Adipocyte (in vitro differentiated cells): Measurements from ENCODE around the gene PKD1.

Source experiments
- DNase-seq: peaks from one replicate; pipeline ENCODE4 v3.0.0-alpha.2; 2015; ENCODE audit warnings: low read depth
- H3K27me3 ChIP-seq: replicated peaks from 2 replicates; pipeline ENCODE4 v1.7.0; 2013; ENCODE audit warnings: mild to moderate bottlenecking, low read length, moderate library complexity; ENCODE audit not compliant: control insufficient read depth, insufficient read depth
- H3K36me3 ChIP-seq: 2 replicates; pipeline ENCODE4 v1.7.0; 2013; ENCODE audit warnings: low read length, mild to moderate bottlenecking, moderate library complexity; ENCODE audit not compliant: control insufficient read depth, insufficient read depth, severe bottlenecking
- H3K4me1 ChIP-seq: 2 replicates; pipeline ENCODE4 v1.7.0; 2013; ENCODE audit warnings: mild to moderate bottlenecking, low read length, moderate library complexity; ENCODE audit not compliant: control insufficient read depth, insufficient read depth
- H3K4me3 ChIP-seq: 2 replicates; pipeline ENCODE4 v1.7.0; 2013; ENCODE audit warnings: mild to moderate bottlenecking, low read length, moderate library complexity
- H3K9ac ChIP-seq: 2 replicates; pipeline ENCODE4 v1.7.0; 2013; ENCODE audit warnings: mild to moderate bottlenecking, low read length, moderate library complexity
- H3K9me3 ChIP-seq: 2 replicates; pipeline ENCODE4 v1.7.0; 2013; ENCODE audit warnings: mild to moderate bottlenecking, low read length, moderate library complexity; ENCODE audit not compliant: control insufficient read depth

The PKD1 gene

DNA sequence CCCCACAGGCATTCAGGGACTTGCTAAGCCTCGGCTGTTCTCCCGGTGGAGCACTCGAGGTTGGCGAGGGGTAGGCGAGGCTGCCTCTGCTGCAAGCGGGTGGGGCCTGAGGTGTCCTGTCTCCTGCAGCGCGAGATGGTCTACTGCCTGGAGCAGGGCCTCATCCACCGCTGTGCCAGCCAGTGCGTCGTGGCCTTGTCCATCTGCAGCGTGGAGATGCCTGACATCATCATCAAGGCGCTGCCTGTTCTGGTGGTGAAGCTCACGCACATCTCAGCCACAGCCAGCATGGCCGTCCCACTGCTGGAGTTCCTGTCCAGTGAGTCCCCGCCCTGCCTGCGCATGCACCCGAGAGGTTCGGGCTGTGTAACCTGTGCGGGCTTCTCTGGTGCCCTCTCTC, 61.6 kb downstream of the PKD1 start:
- no peaks in the 10 kb centered on the region for H3K9me3 ChIP-seq
- H3K9ac ChIP-seq: no peak overlapping the region
- no peaks in the 10 kb centered on the region for H3K27me3 ChIP-seq
- H3K36me3 ChIP-seq: peaks cover 76% of the 10 kb centered on the region
- DNase-seq: no peak
- H3K4me1 ChIP-seq: no peaks in the 10 kb centered on the region
- H3K4me3 ChIP-seq: no peak overlapping the region

DNA sequence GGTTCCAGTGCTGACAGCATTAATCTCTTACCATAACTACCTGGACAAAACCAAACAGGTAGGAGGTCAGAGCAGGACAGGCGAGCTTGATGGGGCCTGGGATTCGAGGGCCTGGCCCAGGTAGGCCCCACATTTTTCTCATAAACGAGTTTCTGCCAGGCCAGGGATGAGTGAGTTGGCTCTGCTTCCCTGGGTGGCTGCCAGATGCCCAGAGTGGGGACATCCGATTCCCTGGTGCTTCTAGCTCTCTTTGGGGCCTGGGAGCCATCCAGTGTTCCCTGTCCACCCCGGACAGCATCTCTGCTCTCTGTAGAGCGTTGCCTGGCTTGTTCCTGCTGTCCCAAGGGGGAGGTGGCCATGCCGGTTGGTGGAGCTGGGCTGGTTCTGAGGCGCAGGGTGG, 62.8 kb downstream of the PKD1 start:
- no peak for DNase-seq
- H3K27me3 ChIP-seq: no peaks in the 10 kb centered on the region
- no peak overlapping the region for H3K9ac ChIP-seq
- H3K36me3 ChIP-seq: peaks cover 80% of the 10 kb centered on the region
- H3K4me3 ChIP-seq: no peak overlapping the region
- H3K4me1 ChIP-seq: no peaks in the 10 kb centered on the region
- H3K9me3 ChIP-seq: no peaks in the 10 kb centered on the region

- DNase-seq: no peak
- Histone ChIP-seq H3K9ac (no peak overlapping the region), H3K9me3 (no peaks in the 10 kb centered on the region), H3K27me3 (no peaks in the 10 kb centered on the region), H3K4me1 (no peaks in the 10 kb centered on the region), H3K4me3 (no peak overlapping the region), H3K36me3 (peaks cover 75% of the 10 kb centered on the region)
Observed at GRCh38 chr16:2071454-2072202, 64.1 kb downstream of the PKD1 start.

DNA sequence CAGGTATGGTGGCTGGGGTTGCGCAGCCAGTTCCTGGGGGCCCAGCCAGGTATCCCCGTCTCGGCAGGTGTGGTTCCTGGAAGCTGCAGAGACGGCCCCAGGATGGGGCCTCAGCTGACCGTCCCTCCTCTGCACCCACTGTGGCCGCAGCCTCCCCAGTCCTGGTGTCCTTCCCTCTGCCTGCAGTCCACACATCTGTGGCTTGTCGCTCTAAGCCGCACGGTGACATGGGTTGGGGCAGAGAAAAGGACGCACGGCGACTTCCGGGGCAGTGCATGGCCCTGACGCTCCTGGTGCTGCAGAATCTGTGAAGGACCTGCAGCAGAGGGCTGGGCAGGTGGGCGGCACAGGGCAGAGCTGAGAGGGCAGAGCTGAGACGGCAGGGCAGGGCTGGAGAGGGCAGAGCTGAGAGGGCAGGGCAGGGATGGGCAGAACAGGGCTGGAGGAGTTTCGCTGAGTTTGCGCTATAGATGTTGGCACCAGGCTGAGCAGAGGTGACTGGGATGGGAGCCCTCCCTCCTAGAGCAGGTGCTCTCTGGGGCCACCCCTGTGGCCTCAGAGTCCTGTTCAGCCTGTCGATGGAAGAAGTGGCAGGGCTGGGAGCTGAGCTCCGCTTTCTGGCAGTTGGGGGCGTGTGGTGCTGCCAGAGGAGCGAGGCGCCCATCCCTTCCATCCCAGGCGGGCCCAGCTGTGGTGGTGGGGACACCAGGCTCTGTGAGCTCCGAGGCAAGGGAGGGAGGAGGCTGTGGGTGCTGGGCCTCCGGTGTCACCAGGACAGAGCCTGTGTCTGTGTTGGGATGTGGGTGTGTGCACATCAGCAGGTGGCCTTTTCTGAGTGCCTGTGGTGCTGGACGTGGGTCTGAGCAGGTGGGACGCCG, 64.9 kb downstream of the PKD1 start:
- Histone ChIP-seq H3K36me3 (peaks cover 79% of the 10 kb centered on the region), H3K9me3 (no peaks in the 10 kb centered on the region), H3K27me3 (no peaks in the 10 kb centered on the region), H3K9ac (no peak overlapping the region), H3K4me1 (no peaks in the 10 kb centered on the region), H3K4me3 (no peak overlapping the region)
- no peak for DNase-seq

GRCh38 chr16:2066139-2066538, 69.6 kb downstream of the PKD1 start:
- no peak for DNase-seq
- no peak overlapping the region for H3K4me3 ChIP-seq
- no peaks in the 10 kb centered on the region for H3K4me1 ChIP-seq
- no peaks in the 10 kb centered on the region for H3K27me3 ChIP-seq
- no peak overlapping the region for H3K9ac ChIP-seq
- H3K9me3 ChIP-seq: no peaks in the 10 kb centered on the region
- H3K36me3 ChIP-seq: peaks cover 73% of the 10 kb centered on the region

DNA sequence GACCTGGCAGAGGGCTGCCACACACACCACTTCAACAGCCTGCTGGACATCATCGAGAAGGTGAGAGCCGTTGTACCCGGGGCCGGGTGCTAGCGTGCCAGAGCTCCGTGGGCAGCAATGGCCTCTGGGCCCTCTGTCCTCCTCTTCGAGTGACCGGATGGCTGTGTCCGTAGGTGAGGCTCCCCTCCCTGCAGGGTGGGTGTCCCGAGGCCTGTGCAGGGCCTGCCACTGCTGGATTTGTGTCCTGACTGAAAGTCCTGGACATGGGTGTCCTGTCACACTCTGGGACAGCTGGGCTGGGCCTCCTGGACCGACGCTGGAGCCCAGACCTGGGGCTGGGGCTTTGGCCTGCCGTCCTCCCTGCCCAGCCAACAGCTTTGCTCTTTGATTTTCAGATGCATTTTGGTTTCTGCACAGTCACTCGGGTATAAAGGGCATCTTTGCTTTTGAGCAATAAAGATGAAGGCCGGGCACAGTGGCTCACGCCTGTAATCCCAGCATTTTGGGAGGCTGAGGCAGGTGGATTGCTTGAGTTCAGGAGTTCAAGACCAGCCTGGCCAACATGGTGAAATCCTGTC, 71.2 kb downstream of the PKD1 start:
- peaks cover 72% of the 10 kb centered on the region for H3K36me3 ChIP-seq
- H3K4me1 ChIP-seq: no peaks in the 10 kb centered on the region
- H3K9ac ChIP-seq: no peak overlapping the region
- H3K4me3 ChIP-seq: no peak overlapping the region
- no peaks in the 10 kb centered on the region for H3K27me3 ChIP-seq
- H3K9me3 ChIP-seq: no peaks in the 10 kb centered on the region
- no peak for DNase-seq

GRCh38 chr16:2063861-2064260, 71.8 kb downstream of the PKD1 start:
- DNase-seq: no peak
- Histone ChIP-seq H3K9ac (no peak overlapping the region), H3K36me3 (peaks cover 70% of the 10 kb centered on the region), H3K4me1 (no peaks in the 10 kb centered on the region), H3K27me3 (no peaks in the 10 kb centered on the region), H3K4me3 (no peak overlapping the region), H3K9me3 (no peaks in the 10 kb centered on the region)

DNA sequence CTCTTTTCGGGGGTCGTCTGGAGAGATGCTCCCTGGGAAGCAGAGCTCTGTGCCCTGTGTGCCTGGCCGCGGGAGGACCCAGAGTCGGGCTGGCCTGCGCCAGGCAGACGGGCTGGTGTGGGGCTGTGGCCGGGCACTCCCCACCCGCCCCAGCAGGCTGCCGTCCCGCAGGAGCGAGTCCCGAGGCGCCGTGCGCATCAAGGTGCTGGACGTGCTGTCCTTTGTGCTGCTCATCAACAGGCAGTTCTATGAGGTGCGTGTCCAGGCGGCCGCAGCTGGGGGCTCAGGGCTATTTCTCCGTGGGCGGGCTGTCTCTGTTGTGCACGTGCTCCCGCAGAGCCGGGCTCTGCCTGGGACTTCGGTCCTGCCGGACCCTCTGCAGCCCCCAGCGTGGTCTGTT, 72.9 kb downstream of the PKD1 start:
- Histone ChIP-seq H3K4me1 (no peaks in the 10 kb centered on the region), H3K9ac (no peak overlapping the region), H3K27me3 (no peaks in the 10 kb centered on the region), H3K4me3 (no peak overlapping the region), H3K9me3 (no peaks in the 10 kb centered on the region), H3K36me3 (peaks cover 71% of the 10 kb centered on the region)
- no peak for DNase-seq

DNA sequence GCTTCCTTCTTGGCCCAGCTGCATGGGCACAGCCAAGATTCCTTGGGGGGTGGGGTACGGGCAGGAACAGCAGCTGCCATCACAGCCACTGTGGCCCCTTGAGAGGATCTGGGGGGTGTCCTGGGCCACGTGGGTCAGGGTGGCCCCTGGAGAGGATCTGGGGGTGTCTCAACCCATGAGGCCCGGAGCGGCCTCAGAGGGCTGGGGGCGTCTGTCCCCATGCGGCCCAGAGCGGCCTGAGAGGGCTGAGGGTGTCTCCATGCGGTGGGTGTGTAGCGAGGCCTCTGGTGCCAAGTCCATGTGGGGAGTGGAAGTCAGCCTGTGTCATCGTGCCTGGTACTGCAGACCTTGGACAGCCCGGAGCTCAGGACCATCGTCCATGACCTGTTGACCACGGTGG, 74.2 kb downstream of the PKD1 start:
- Histone ChIP-seq H3K4me3 (no peak overlapping the region), H3K9me3 (no peaks in the 10 kb centered on the region), H3K36me3 (peaks cover 75% of the 10 kb centered on the region), H3K9ac (no peak overlapping the region), H3K27me3 (no peaks in the 10 kb centered on the region), H3K4me1 (no peaks in the 10 kb centered on the region)
- DNase-seq: no peak

- no peaks in the 10 kb centered on the region for H3K27me3 ChIP-seq
- H3K36me3 ChIP-seq: peaks cover 73% of the 10 kb centered on the region
- no peak overlapping the region for H3K9ac ChIP-seq
- H3K4me3 ChIP-seq: no peak overlapping the region
- H3K4me1 ChIP-seq: no peaks in the 10 kb centered on the region
- no peaks in the 10 kb centered on the region for H3K9me3 ChIP-seq
- no peak for DNase-seq
Observed at GRCh38 chr16:2061023-2061422, 74.7 kb downstream of the PKD1 start.

DNA sequence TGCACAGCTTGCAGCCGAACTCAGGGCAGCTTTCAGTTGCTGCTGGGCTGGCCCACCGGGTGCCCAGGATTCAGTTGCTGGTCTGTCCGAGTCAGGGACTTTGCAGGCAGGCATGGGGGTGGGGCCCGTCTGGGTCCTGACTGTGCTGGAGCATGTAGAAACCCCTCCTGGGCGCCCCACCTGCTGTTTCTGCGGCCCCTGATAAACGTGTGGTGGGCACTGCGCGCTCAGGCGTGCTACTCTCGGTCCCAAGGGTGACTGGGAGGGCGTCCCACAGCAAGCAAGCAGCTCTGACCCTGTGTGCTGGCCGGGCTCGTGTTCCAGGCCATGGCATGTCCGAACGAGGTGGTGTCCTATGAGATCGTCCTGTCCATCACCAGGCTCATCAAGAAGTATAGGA, 75.4 kb downstream of the PKD1 start:
- Histone ChIP-seq H3K4me3 (no peak overlapping the region), H3K27me3 (no peaks in the 10 kb centered on the region), H3K4me1 (no peaks in the 10 kb centered on the region), H3K9ac (no peak overlapping the region), H3K36me3 (peaks cover 66% of the 10 kb centered on the region), H3K9me3 (no peaks in the 10 kb centered on the region)
- DNase-seq: no peak
